K562 (cell line): ENCODE results near the gene RNF180. TPM values are rescaled to one million over a fixed set of nuclear protein-coding genes. Genes with fewer than 3 reads are reported as not detected.

Experiments
- ATAC-seq: fragments of 200-7000 bp; cut with Tn5 transposase; 3 replicates; pipeline ENCODE4 v1.9.1; 2020; ENCODE audit warnings: moderate library complexity
- BruUV-seq: library from RNA; stranded (reverse); fragments of 400-500 nt; replicated peaks from 2 replicates; lab custom pipeline; 2021; lab: Mats Ljungman, UMichigan
- CTCF ChIA-PET: fragments of 300-600 bp; formaldehyde crosslinking; extraction: SDS; loops from one replicate; lab custom pipeline; 2021; ENCODE audit warnings: low intra/inter-chr PET ratio; lab: Yijun Ruan, JAX
- POLR2A ChIA-PET: fragments of 300-600, 350-650 bp; sonication (Branson Sonifier 250); formaldehyde crosslinking; extraction: SDS; loops from one replicate; lab custom pipeline; 2021; ENCODE audit warnings: antibody characterized with exemption, inconsistent platforms; lab: Yijun Ruan, JAX
- DNase-seq, 4 experiments: peaks; one replicate each; pipeline versions ENCODE4 v3.0.0 to v3.0.0-alpha.2; 2011 to 2018; ENCODE audit warnings: low spot score in 3 of 4, mixed read lengths in 3 of 4; ENCODE audit errors: extremely low read depth in 1 of 4
- FAIRE-seq: peaks from 2 replicates; lab custom pipeline; 2011; peaks lifted over from hg19 to GRCh38; lab: Jason Lieb, UNC
- H2AFZ ChIP-seq: 2 replicates; pipeline ENCODE4 v1.6.0; 2011; ENCODE audit warnings: low read depth, low read length, control low read depth, inconsistent platforms
- H3K27ac ChIP-seq: fragments of 200-600 bp; 3 replicates; pipeline ENCODE4 v1.8.0; 2011; ENCODE audit warnings: low read depth, mild to moderate bottlenecking, control low read depth, inconsistent platforms, low read length, moderate library complexity, mixed read lengths; ENCODE audit errors: extremely low read depth
- H3K27me3 ChIP-seq, 2 experiments: fragments of 300-600 bp in 1 of 2; 2 replicates in 1 of 2; 3 replicates in 1 of 2; pipeline versions ENCODE4 v1.6.0 to v1.8.0; 2011; ENCODE audit warnings: inconsistent platforms in 2 of 2, low read length in 2 of 2, mild to moderate bottlenecking in 1 of 2, mixed read lengths in 1 of 2, moderate library complexity in 1 of 2; ENCODE audit not compliant: control insufficient read depth in 2 of 2, insufficient read depth in 2 of 2
- H3K36me3 ChIP-seq: fragments of 300-600 bp; 3 replicates; pipeline ENCODE4 v1.8.0; 2011; ENCODE audit warnings: mild to moderate bottlenecking, low read length, inconsistent platforms; ENCODE audit not compliant: control insufficient read depth, insufficient read depth
- H3K4me1 ChIP-seq, 2 experiments: fragments of 200-600 bp in 1 of 2; replicated peaks in 1 of 2; 2 replicates in 1 of 2; 3 replicates in 1 of 2; pipeline versions ENCODE4 v1.5.1 to v1.8.0; 2011; ENCODE audit warnings: inconsistent platforms in 2 of 2, low read length in 2 of 2, mild to moderate bottlenecking in 1 of 2, mixed read lengths in 1 of 2, moderate library complexity in 1 of 2; ENCODE audit not compliant: control insufficient read depth in 2 of 2, insufficient read depth in 2 of 2
- H3K4me2 ChIP-seq: 2 replicates; pipeline ENCODE4 v1.6.1; 2011; ENCODE audit warnings: low read length, control low read depth, inconsistent platforms, mixed read lengths; ENCODE audit not compliant: insufficient read depth
- H3K4me3 ChIP-seq: fragments of 200-600 bp; sonication (generic), shearing (Covaris generic); 2 replicates; pipeline ENCODE4 v1.5.1; 2016; ENCODE audit warnings: control low read depth, inconsistent platforms
- H3K79me2 ChIP-seq: fragments of 200-600 bp; 3 replicates; pipeline ENCODE4 v1.8.0; 2011; ENCODE audit warnings: low read length, inconsistent platforms; ENCODE audit not compliant: control insufficient read depth, insufficient read depth
- H3K9ac ChIP-seq, 2 experiments: 2 replicates each; pipeline versions ENCODE4 v1.6.0 to v1.6.1; 2011; ENCODE audit warnings: low read depth in 2 of 2, low read length in 2 of 2, control low read depth in 1 of 2, inconsistent platforms in 1 of 2, mild to moderate bottlenecking in 1 of 2, mixed read lengths in 1 of 2; ENCODE audit not compliant: insufficient read depth in 1 of 2
- H3K9me1 ChIP-seq: one replicate; pipeline ENCODE4 v1.6.0; 2011; ENCODE audit warnings: inconsistent platforms, mild to moderate bottlenecking, low read length, moderate library complexity; ENCODE audit not compliant: control insufficient read depth, insufficient read depth
- H3K9me3 ChIP-seq: replicated peaks from 2 replicates; pipeline ENCODE4 v1.5.1; 2011; ENCODE audit warnings: low read depth, low read length, inconsistent platforms; ENCODE audit not compliant: control insufficient read depth, insufficient read depth
- H4K20me1 ChIP-seq: replicated peaks from 2 replicates; pipeline ENCODE4 v1.6.1; 2011; ENCODE audit warnings: low read length, inconsistent platforms, mixed read lengths; ENCODE audit not compliant: control insufficient read depth, insufficient read depth
- CBX3 ChIP-seq, 2 experiments: IDR thresholded peaks; 1 replicate in 1 of 2; 2 replicates in 1 of 2; pipeline ENCODE4 v1.6.1; 2012; ENCODE audit warnings: inconsistent platforms in 2 of 2, low read length in 2 of 2, borderline replicate concordance in 1 of 2, control low read depth in 1 of 2
- CBX5 ChIP-seq: IDR thresholded peaks from 2 replicates; pipeline ENCODE4 v1.6.1; 2014; ENCODE audit warnings: low read depth, borderline replicate concordance
- CLOCK ChIP-seq: fragments of 250-450 bp; sonication (Bioruptor Pico); IDR thresholded peaks from 2 replicates; pipeline ENCODE4 v1.4.0; 2020; ENCODE audit warnings: mild to moderate bottlenecking, moderate library complexity, borderline replicate concordance
- DPF2 ChIP-seq: fragments of 450-650 bp; IDR thresholded peaks from 2 replicates; pipeline ENCODE4 v1.6.1; 2016
- IRF2 ChIP-seq: sonication (generic); formaldehyde crosslinking; IDR thresholded peaks from 2 replicates; pipeline ENCODE4 v1.8.1; 2022; ENCODE audit warnings: mild to moderate bottlenecking, missing genetic modification reagents
- MYC ChIP-seq, 2 experiments: fragments of 250-450 bp in 1 of 2; sonication (Bioruptor Pico) in 1 of 2; IDR thresholded peaks; 2 replicates each; pipeline versions ENCODE4 v1.5.1 to v1.6.1; 2012 to 2021; ENCODE audit warnings: low read depth in 2 of 2, borderline replicate concordance in 1 of 2, improper control_type of control experiment in 1 of 2, low read length in 1 of 2, mild to moderate bottlenecking in 1 of 2, moderate library complexity in 1 of 2
- NCOA1 ChIP-seq: fragments of 450-650 bp; IDR thresholded peaks from 2 replicates; pipeline ENCODE4 v1.6.1; 2016; ENCODE audit warnings: low read depth
- NR2C2 ChIP-seq, 2 experiments: fragments of 200-800 bp in 1 of 2; sonication (Bioruptor generic) in 1 of 2; sonication (generic) in 1 of 2; formaldehyde crosslinking in 1 of 2; IDR thresholded peaks; 2 replicates each; pipeline versions ENCODE4 v1.6.1 to v1.8.0; 2016 to 2022; ENCODE audit warnings: mild to moderate bottlenecking in 1 of 2, missing compliant biosample characterization in 1 of 2, missing genetic modification characterization in 1 of 2, missing genetic modification reagents in 1 of 2
- RERE ChIP-seq: sonication (generic); formaldehyde crosslinking; IDR thresholded peaks from 2 replicates; pipeline ENCODE4 v1.8.0; 2023; ENCODE audit warnings: missing genetic modification reagents, mild to moderate bottlenecking, borderline replicate concordance
- ZBTB17 ChIP-seq: fragments of 450-650 bp; formaldehyde crosslinking; IDR thresholded peaks from 2 replicates; pipeline ENCODE4 v1.4.0; 2020; ENCODE audit warnings: mild to moderate bottlenecking
- ZNF239 ChIP-seq: fragments of 250-450 bp; sonication (Bioruptor Pico); IDR thresholded peaks from 2 replicates; pipeline ENCODE4 v1.4.0; 2020; ENCODE audit warnings: mild to moderate bottlenecking
- ZNF695 ChIP-seq: fragments of 450-650 bp; formaldehyde crosslinking; IDR thresholded peaks from 2 replicates; pipeline ENCODE4 v1.4.0; 2020; ENCODE audit warnings: mild to moderate bottlenecking, moderate library complexity
- ZZZ3 ChIP-seq: fragments of 450-650 bp; IDR thresholded peaks from 2 replicates; pipeline ENCODE4 v1.6.1; 2016; ENCODE audit warnings: antibody characterized with exemption, mild to moderate bottlenecking, moderate library complexity
- WGBS: fragments of 100-300 bp; shearing (Covaris generic); methylation state at CpG from one replicate; pipeline ENCODE4 v1.1.6; 2016; ENCODE audit warnings: low coverage, mixed read lengths; ENCODE audit not compliant: insufficient coverage; ENCODE audit errors: missing lambda C conversion rate; 5-methylcytosine and 5-hydroxymethylcytosine counted together
- in situ Hi-C: fragments of 300-500 bp; cut with MboI; formaldehyde crosslinking; loops from 4 replicates; pipeline ENCODE4 v1.15.0; 2018; ENCODE audit warnings: inconsistent platforms, mixed read lengths
- intact Hi-C: fragments of 100-400 bp; cut with micrococcal nuclease; formaldehyde crosslinking; loops from 2 replicates; pipeline ENCODE4 v1.14.2; 2022
- polyA plus RNA-seq, 8 experiments: library from polyadenylated mRNA; depleted of rRNA in 4 of 8; stranded (reverse) in 5 of 8; unstranded in 3 of 8; fragments of >200 nt; fragmentation: Nextera tagmentation in 2 of 8; fragmentation: Illumina TruSeq in 1 of 8; extraction: Ambion mirVana in 2 of 8; extraction: Trizol in 1 of 8; gene quantifications; 2 replicates each; pipeline versions ENCODE4 v1.2.1 to v1.2.3, GENCODE V29; 2011 to 2014; ENCODE audit warnings: inconsistent platforms in 1 of 8, missing spikeins in 1 of 8
- total RNA-seq, 7 experiments: library from RNA; depleted of rRNA in 6 of 7; stranded (reverse); fragments of >200 nt in 6 of 7; fragmentation: Illumina TruSeq in 2 of 7; extraction: Trizol in 2 of 7; gene quantifications; 2 replicates each; pipeline versions ENCODE4 v1.2.1 to v1.2.3, GENCODE V29; 2011 to 2021; ENCODE audit warnings: low replicate concordance in 1 of 7
- TF ChIP-seq, protein P1 (sequence below): sonication (generic); IDR thresholded peaks from 2 replicates; pipeline ENCODE4 v1.6.1; 2016

RNF180 gene
- total and polyA plus RNA-seq, 9 of the 15 experiments (the other 6 are each of a cell fraction or from before 2014, with no cell fraction given), result 0.05 TPM; not detected in 8

- BruUV-seq, result no TSS peak
- 15% methylated on average over 6 of the region's 6 CpGs for WGBS
- peaks cover 0 to 1% of the 10 kb centered on the region in 2 experiments; a peak in 1 of 5 replicates for H3K27me3 ChIP-seq
- CTCF ChIA-PET, result no interaction called here
- no peaks in the 10 kb centered on the region for H3K79me2 ChIP-seq
- no peaks in the 10 kb centered on the region for H3K9me3 ChIP-seq
- intact Hi-C loops, result no loop called here
- no peaks in the 10 kb centered on the region for H4K20me1 ChIP-seq
- H3K9ac ChIP-seq, result no peak overlapping the region
- no peak for ATAC-seq
- in situ Hi-C loops, result no loop called here
- DNase-seq, result no peak
- no peak overlapping the region for H3K4me2 ChIP-seq
- FAIRE-seq, result no peak
- H3K9me1 ChIP-seq, result no peaks in the 10 kb centered on the region
- POLR2A ChIA-PET, result no interaction called here
- no peak overlapping the region for H2AFZ ChIP-seq
- no peaks in the 10 kb centered on the region for H3K36me3 ChIP-seq
- no peak overlapping the region for H3K27ac ChIP-seq
- no peak overlapping the region for H3K4me3 ChIP-seq
- no peaks in the 10 kb centered on the region for H3K4me1 ChIP-seq
- no peak for TF ChIP-seq ZZZ3
- no peak for TF ChIP-seq ZNF695 (CRISPR knock-in tag)
- TF ChIP-seq NCOA1, result no peak
- TF ChIP-seq, protein P1, sequence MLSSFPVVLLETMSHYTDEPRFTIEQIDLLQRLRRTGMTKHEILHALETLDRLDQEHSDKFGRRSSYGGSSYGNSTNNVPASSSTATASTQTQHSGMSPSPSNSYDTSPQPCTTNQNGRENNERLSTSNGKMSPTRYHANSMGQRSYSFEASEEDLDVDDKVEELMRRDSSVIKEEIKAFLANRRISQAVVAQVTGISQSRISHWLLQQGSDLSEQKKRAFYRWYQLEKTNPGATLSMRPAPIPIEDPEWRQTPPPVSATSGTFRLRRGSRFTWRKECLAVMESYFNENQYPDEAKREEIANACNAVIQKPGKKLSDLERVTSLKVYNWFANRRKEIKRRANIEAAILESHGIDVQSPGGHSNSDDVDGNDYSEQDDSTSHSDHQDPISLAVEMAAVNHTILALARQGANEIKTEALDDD, result no peak
- no peak for TF ChIP-seq CLOCK (CRISPR knock-in tag)
- no peak for TF ChIP-seq MYC (IDR thresholded peaks at IDR 0.05; ENCODE audit: low read depth, low read length)
- no peak for TF ChIP-seq MYC (CRISPR knock-in tag; IDR thresholded peaks at IDR 0.05; ENCODE audit: borderline replicate concordance, low read depth)
- TF ChIP-seq IRF2 (CRISPR knock-in tag), result no peak
- TF ChIP-seq CBX5, result no peak
- no peak for TF ChIP-seq NR2C2 (CRISPR knock-in tag; IDR thresholded peaks at IDR 0.05)
- no peak for TF ChIP-seq NR2C2 (tag; IDR thresholded peaks at IDR 0.05)
- TF ChIP-seq CBX3 (IDR thresholded peaks at IDR 0.05; ENCODE audit: borderline replicate concordance in 1 of 2, low read length in 2 of 2), result no peak
- no peak for TF ChIP-seq ZNF239 (CRISPR knock-in tag)
- no peak for TF ChIP-seq RERE
- TF ChIP-seq ZBTB17 (CRISPR knock-in tag), result no peak
- no peak for TF ChIP-seq DPF2
These were observed 5.4 kb upstream of the RNF180 start for GRCh38 chr5:64160201-64160600.
